ENCODE results near the gene IMMP2L.

IMMP2L gene

GRCh38 chr7:110801502-110801901, 760.8 kb downstream of the IMMP2L start:
- no peak for DNase-seq (ENCODE audit: low spot score)

- no peak for DNase-seq (ENCODE audit: low spot score)
Measured at GRCh38 chr7:110800984-110801383, 761.3 kb downstream of the IMMP2L start.

GRCh38 chr7:110797656-110798055, 764.6 kb downstream of the IMMP2L start:
- DNase-seq (ENCODE audit: low spot score): no peak

- DNase-seq (ENCODE audit: low spot score): no peak
Measured at GRCh38 chr7:110790992-110791391, 771.3 kb downstream of the IMMP2L start.

GRCh38 chr7:110786328-110786965, 775.8 kb downstream of the IMMP2L start:
- DNase-seq (ENCODE audit: low spot score): no peak

GRCh38 chr7:110784749-110785148, 777.5 kb downstream of the IMMP2L start:
- no peak for DNase-seq (ENCODE audit: low spot score)

- no peak for DNase-seq (ENCODE audit: low spot score)
Measured at GRCh38 chr7:110780712-110781111, 781.6 kb downstream of the IMMP2L start.

GRCh38 chr7:110779339-110779738, 783.0 kb downstream of the IMMP2L start:
- DNase-seq (ENCODE audit: low spot score): no peak

- no peak for DNase-seq (ENCODE audit: low spot score)
Measured at GRCh38 chr7:110775046-110775445, 787.2 kb downstream of the IMMP2L start.

- DNase-seq (ENCODE audit: low spot score): no peak
Measured at GRCh38 chr7:110774071-110774470, 788.2 kb downstream of the IMMP2L start.

GRCh38 chr7:110772615-110773014, 789.7 kb downstream of the IMMP2L start:
- DNase-seq (ENCODE audit: low spot score): no peak

- no peak for DNase-seq (ENCODE audit: low spot score)
Measured at GRCh38 chr7:110771717-110772116, 790.6 kb downstream of the IMMP2L start.

- no peak for DNase-seq (ENCODE audit: low spot score)
Measured at GRCh38 chr7:110767550-110768110, 794.7 kb downstream of the IMMP2L start.

- no peak for DNase-seq (ENCODE audit: low spot score)
Measured at GRCh38 chr7:110766864-110767263, 795.4 kb downstream of the IMMP2L start.

- no peak for DNase-seq (ENCODE audit: low spot score)
Measured at GRCh38 chr7:110764852-110765251, 797.4 kb downstream of the IMMP2L start.

- no peak for DNase-seq (ENCODE audit: low spot score)
Measured at GRCh38 chr7:110762546-110763225, 799.6 kb downstream of the IMMP2L start.

GRCh38 chr7:110760341-110760740, 802.0 kb downstream of the IMMP2L start:
- DNase-seq (ENCODE audit: low spot score): no peak

GRCh38 chr7:110759069-110759468, 803.2 kb downstream of the IMMP2L start:
- DNase-seq (ENCODE audit: low spot score): no peak

- no peak for DNase-seq (ENCODE audit: low spot score)
Measured at GRCh38 chr7:110754649-110755048, 807.6 kb downstream of the IMMP2L start.

GRCh38 chr7:110750931-110751605, 811.2 kb downstream of the IMMP2L start:
- DNase-seq (ENCODE audit: low spot score): no peak

- DNase-seq (ENCODE audit: low spot score): no peak
Measured at GRCh38 chr7:110733221-110733620, 829.1 kb downstream of the IMMP2L start.

- no peak for DNase-seq (ENCODE audit: low spot score)
Measured at GRCh38 chr7:110724811-110725210, 837.5 kb downstream of the IMMP2L start.

GRCh38 chr7:110721395-110721794, 840.9 kb downstream of the IMMP2L start:
- no peak for DNase-seq (ENCODE audit: low spot score)
